K562 (cell line): ENCODE data around the gene OR10C1. TPM values are rescaled to one million over a fixed set of nuclear protein-coding genes. Genes with fewer than 3 reads are reported as not detected.

Source experiments
- ATAC-seq: fragments of 200-7000 bp; cut with Tn5 transposase; 3 replicates; pipeline ENCODE4 v1.9.1; 2020; ENCODE audit warnings: moderate library complexity
- BruUV-seq: library from RNA; stranded (reverse); fragments of 400-500 nt; replicated peaks from 2 replicates; lab custom pipeline; 2021; lab: Mats Ljungman, UMichigan
- CTCF ChIA-PET: fragments of 300-600 bp; formaldehyde crosslinking; extraction: SDS; loops from one replicate; lab custom pipeline; 2021; ENCODE audit warnings: low intra/inter-chr PET ratio; lab: Yijun Ruan, JAX
- POLR2A ChIA-PET: fragments of 300-600, 350-650 bp; sonication (Branson Sonifier 250); formaldehyde crosslinking; extraction: SDS; loops from one replicate; lab custom pipeline; 2021; ENCODE audit warnings: antibody characterized with exemption, inconsistent platforms; lab: Yijun Ruan, JAX
- DNase-seq, 4 experiments: peaks; one replicate each; pipeline versions ENCODE4 v3.0.0 to v3.0.0-alpha.2; 2011 to 2018; ENCODE audit warnings: low spot score in 3 of 4, mixed read lengths in 3 of 4; ENCODE audit errors: extremely low read depth in 1 of 4
- FAIRE-seq: peaks from 2 replicates; lab custom pipeline; 2011; peaks lifted over from hg19 to GRCh38; lab: Jason Lieb, UNC
- H2AFZ ChIP-seq: 2 replicates; pipeline ENCODE4 v1.6.0; 2011; ENCODE audit warnings: low read depth, low read length, control low read depth, inconsistent platforms
- H3K27ac ChIP-seq: fragments of 200-600 bp; 3 replicates; pipeline ENCODE4 v1.8.0; 2011; ENCODE audit warnings: low read depth, mild to moderate bottlenecking, control low read depth, inconsistent platforms, low read length, moderate library complexity, mixed read lengths; ENCODE audit errors: extremely low read depth
- H3K27me3 ChIP-seq, 2 experiments: fragments of 300-600 bp in 1 of 2; 2 replicates in 1 of 2; 3 replicates in 1 of 2; pipeline versions ENCODE4 v1.6.0 to v1.8.0; 2011; ENCODE audit warnings: inconsistent platforms in 2 of 2, low read length in 2 of 2, mild to moderate bottlenecking in 1 of 2, mixed read lengths in 1 of 2, moderate library complexity in 1 of 2; ENCODE audit not compliant: control insufficient read depth in 2 of 2, insufficient read depth in 2 of 2
- H3K36me3 ChIP-seq: fragments of 300-600 bp; 3 replicates; pipeline ENCODE4 v1.8.0; 2011; ENCODE audit warnings: mild to moderate bottlenecking, low read length, inconsistent platforms; ENCODE audit not compliant: control insufficient read depth, insufficient read depth
- H3K4me1 ChIP-seq, 2 experiments: fragments of 200-600 bp in 1 of 2; replicated peaks in 1 of 2; 2 replicates in 1 of 2; 3 replicates in 1 of 2; pipeline versions ENCODE4 v1.5.1 to v1.8.0; 2011; ENCODE audit warnings: inconsistent platforms in 2 of 2, low read length in 2 of 2, mild to moderate bottlenecking in 1 of 2, mixed read lengths in 1 of 2, moderate library complexity in 1 of 2; ENCODE audit not compliant: control insufficient read depth in 2 of 2, insufficient read depth in 2 of 2
- H3K4me2 ChIP-seq: 2 replicates; pipeline ENCODE4 v1.6.1; 2011; ENCODE audit warnings: low read length, control low read depth, inconsistent platforms, mixed read lengths; ENCODE audit not compliant: insufficient read depth
- H3K4me3 ChIP-seq: fragments of 200-600 bp; sonication (generic), shearing (Covaris generic); 2 replicates; pipeline ENCODE4 v1.5.1; 2016; ENCODE audit warnings: control low read depth, inconsistent platforms
- H3K79me2 ChIP-seq: fragments of 200-600 bp; 3 replicates; pipeline ENCODE4 v1.8.0; 2011; ENCODE audit warnings: low read length, inconsistent platforms; ENCODE audit not compliant: control insufficient read depth, insufficient read depth
- H3K9ac ChIP-seq, 2 experiments: 2 replicates each; pipeline versions ENCODE4 v1.6.0 to v1.6.1; 2011; ENCODE audit warnings: low read depth in 2 of 2, low read length in 2 of 2, control low read depth in 1 of 2, inconsistent platforms in 1 of 2, mild to moderate bottlenecking in 1 of 2, mixed read lengths in 1 of 2; ENCODE audit not compliant: insufficient read depth in 1 of 2
- H3K9me1 ChIP-seq: one replicate; pipeline ENCODE4 v1.6.0; 2011; ENCODE audit warnings: inconsistent platforms, mild to moderate bottlenecking, low read length, moderate library complexity; ENCODE audit not compliant: control insufficient read depth, insufficient read depth
- H3K9me3 ChIP-seq: replicated peaks from 2 replicates; pipeline ENCODE4 v1.5.1; 2011; ENCODE audit warnings: low read depth, low read length, inconsistent platforms; ENCODE audit not compliant: control insufficient read depth, insufficient read depth
- H4K20me1 ChIP-seq: replicated peaks from 2 replicates; pipeline ENCODE4 v1.6.1; 2011; ENCODE audit warnings: low read length, inconsistent platforms, mixed read lengths; ENCODE audit not compliant: control insufficient read depth, insufficient read depth
- BRF2 ChIP-seq: IDR thresholded peaks from 3 replicates; pipeline ENCODE4 v1.6.1; 2011; ENCODE audit warnings: borderline replicate concordance, mild to moderate bottlenecking; ENCODE audit not compliant: insufficient read length, insufficient read depth
- CBX3 ChIP-seq, 2 experiments: IDR thresholded peaks; 1 replicate in 1 of 2; 2 replicates in 1 of 2; pipeline ENCODE4 v1.6.1; 2012; ENCODE audit warnings: inconsistent platforms in 2 of 2, low read length in 2 of 2, borderline replicate concordance in 1 of 2, control low read depth in 1 of 2
- CTCF ChIP-seq, 3 experiments: IDR thresholded peaks in 2 of 3; conservative IDR thresholded peaks in 1 of 3; 2 replicates each; pipeline ENCODE4 v1.5.1; 2011 to 2012; ENCODE audit warnings: low read length in 3 of 3, mild to moderate bottlenecking in 3 of 3, control low read depth in 2 of 3, improper control_type of control experiment in 1 of 3, inconsistent platforms in 1 of 3, low read depth in 1 of 3, mixed read lengths in 1 of 3, moderate library complexity in 1 of 3; ENCODE audit not compliant: insufficient read depth in 2 of 3
- HMBOX1 ChIP-seq: sonication (generic); IDR thresholded peaks from 2 replicates; pipeline ENCODE4 v1.6.1; 2016
- RAD21 ChIP-seq, 2 experiments: fragments of 250-450 bp in 1 of 2; fragments of 450-650 bp in 1 of 2; sonication (Bioruptor Pico) in 1 of 2; formaldehyde crosslinking in 1 of 2; IDR thresholded peaks in 1 of 2; conservative IDR thresholded peaks in 1 of 2; 2 replicates each; pipeline versions ENCODE4 v1.4.0 to v1.8.0; 2020 to 2022; ENCODE audit warnings: mild to moderate bottlenecking in 2 of 2, moderate library complexity in 1 of 2
- SFPQ ChIP-seq: fragments of 200-400 bp; formaldehyde crosslinking; IDR thresholded peaks from 2 replicates; pipeline ENCODE4 v1.6.1; 2017; ENCODE audit warnings: mild to moderate bottlenecking, low read depth, low read length, moderate library complexity
- STAT5B ChIP-seq: fragments of 250-450 bp; sonication (Bioruptor Pico); IDR thresholded peaks from 2 replicates; pipeline ENCODE4 v1.8.0; 2021; ENCODE audit warnings: mild to moderate bottlenecking, inconsistent platforms
- TBL1XR1 ChIP-seq, 2 experiments: IDR thresholded peaks; 2 replicates each; pipeline ENCODE4 v1.6.1; 2012; ENCODE audit warnings: improper control_type of control experiment in 2 of 2, low read length in 2 of 2, mild to moderate bottlenecking in 1 of 2
- ZBTB26 ChIP-seq: fragments of 450-650 bp; formaldehyde crosslinking; IDR thresholded peaks from 2 replicates; pipeline ENCODE4 v1.4.0; 2022; ENCODE audit warnings: missing genetic modification characterization
- ZFPM2 ChIP-seq: fragments of 250-450 bp; sonication (Bioruptor Pico); IDR thresholded peaks from 2 replicates; pipeline ENCODE4 v1.5.1; 2022; ENCODE audit warnings: mild to moderate bottlenecking
- WGBS: fragments of 100-300 bp; shearing (Covaris generic); methylation state at CpG from one replicate; pipeline ENCODE4 v1.1.6; 2016; ENCODE audit warnings: low coverage, mixed read lengths; ENCODE audit not compliant: insufficient coverage; ENCODE audit errors: missing lambda C conversion rate; 5-methylcytosine and 5-hydroxymethylcytosine counted together
- in situ Hi-C: fragments of 300-500 bp; cut with MboI; formaldehyde crosslinking; loops from 4 replicates; pipeline ENCODE4 v1.15.0; 2018; ENCODE audit warnings: inconsistent platforms, mixed read lengths
- intact Hi-C: fragments of 100-400 bp; cut with micrococcal nuclease; formaldehyde crosslinking; loops from 2 replicates; pipeline ENCODE4 v1.14.2; 2022
- polyA plus RNA-seq, 8 experiments: library from polyadenylated mRNA; depleted of rRNA in 4 of 8; stranded (reverse) in 5 of 8; unstranded in 3 of 8; fragments of >200 nt; fragmentation: Nextera tagmentation in 2 of 8; fragmentation: Illumina TruSeq in 1 of 8; extraction: Ambion mirVana in 2 of 8; extraction: Trizol in 1 of 8; gene quantifications; 2 replicates each; pipeline versions ENCODE4 v1.2.1 to v1.2.3, GENCODE V29; 2011 to 2014; ENCODE audit warnings: inconsistent platforms in 1 of 8, missing spikeins in 1 of 8
- total RNA-seq, 7 experiments: library from RNA; depleted of rRNA in 6 of 7; stranded (reverse); fragments of >200 nt in 6 of 7; fragmentation: Illumina TruSeq in 2 of 7; extraction: Trizol in 2 of 7; gene quantifications; 2 replicates each; pipeline versions ENCODE4 v1.2.1 to v1.2.3, GENCODE V29; 2011 to 2021; ENCODE audit warnings: low replicate concordance in 1 of 7

Gene OR10C1
- total and polyA plus RNA-seq, 9 of the 15 experiments (the other 6 are each of a cell fraction or from before 2014, with no cell fraction given) = not detected

GRCh38 chr6:29426654-29427053, 12.5 kb upstream of the OR10C1 start:
- CTCF ChIA-PET = interaction anchor here (0.7 kb wide), 1 partner anchor 163 kb away, joined by 3 read pairs; no protein-coding TSS in a partner anchor
- ATAC-seq (peak; percentile 76), DNase-seq (peak in 1 of 4 experiments; percentile 23), FAIRE-seq (peak; percentile 40)
- intact Hi-C loops (no loop called here), in situ Hi-C loops (no loop called here)
- BruUV-seq = no TSS peak
- Histone ChIP-seq H2AFZ (no peak overlapping the region), H3K27ac (no peak overlapping the region), H3K4me2 (no peak overlapping the region), H3K4me3 (no peak overlapping the region), H3K4me1 (no peaks in the 10 kb centered on the region), H3K79me2 (no peaks in the 10 kb centered on the region), H3K27me3 (peaks cover 0 to 12% of the 10 kb centered on the region in 2 experiments; a peak in 3 of 5 replicates), H4K20me1 (no peaks in the 10 kb centered on the region), H3K9me3 (no peaks in the 10 kb centered on the region), H3K9ac (no peak overlapping the region), H3K9me1 (no peaks in the 10 kb centered on the region), H3K36me3 (no peaks in the 10 kb centered on the region)
- TF ChIP-seq CBX3 (IDR thresholded peaks at IDR 0.05; ENCODE audit: borderline replicate concordance in 1 of 2, low read length in 2 of 2) (no peak), STAT5B (CRISPR knock-in tag) (no peak), ZBTB26 (no peak), CTCF (IDR thresholded peaks at IDR 0.05 in 2 of 3, conservative IDR thresholded peaks at IDR 0.05 in 1 of 3; ENCODE audit: insufficient read depth in 2 of 3, low read depth in 1 of 3, low read length in 3 of 3) (peak; percentile 9 to 28 (median 14); a peak in 2 of 6 replicates), SFPQ (no peak), BRF2 (no peak), HMBOX1 (no peak), RAD21 (CRISPR knock-in tag; conservative IDR thresholded peaks at IDR 0.05 in 1 of 2, IDR thresholded peaks at IDR 0.05 in 1 of 2) (peak; percentile 38 to 54; a peak in 3 of 4 replicates), TBL1XR1 (IDR thresholded peaks at IDR 0.05; ENCODE audit: low read length in 2 of 2) (no peak), ZFPM2 (CRISPR knock-in tag) (no peak)
- 0% methylated on average over 3 of the region's 3 CpGs for WGBS
- POLR2A ChIA-PET = interaction anchor here (0.8 to 0.9 kb wide), 2 partner anchors 41 to 102 kb away, joined by 3 read pairs; no protein-coding TSS in a partner anchor
